Heart left ventricle (tissue), 13 donors: ENCODE results near the gene SMOC2.

Experiments
- POLR2A ChIP-seq, 2 donors: fragments of 450-650 bp; IDR thresholded peaks; one replicate each; pipeline ENCODE4 v1.6.1; 2017; ENCODE audit warnings: antibody characterized with exemption in 2 of 2, mild to moderate bottlenecking in 2 of 2, moderate library complexity in 2 of 2
- TF ChIP-seq, protein P1 (sequence below), 12 donors: fragments of 200-600 bp; sonication (generic) in 4 of 12; IDR thresholded peaks; one replicate each; pipeline versions ENCODE4 v1.5.0 to v1.8.0; 2018 to 2022; ENCODE audit warnings: antibody characterized with exemption in 12 of 12, mild to moderate bottlenecking in 5 of 12
- donor health status: ischemic (EF 13 %, LVEDD 7.1; RV severe dilation, severe dysfunction).
- donor health status: DM: no; HTN: yes; CAD: no.
- donor health status: DM: no; HTN: no; CAD: no.
- donor health status: ischemic (EF 25% LVEDD 6.9; RV normal size, moderate dysfunction).
- donor health status: ischemic (EF 25% LVEDD 5.7; RV mildly dilated, moderate dysfunction).
- donor health status: ischemic (EF 35%, LVEDD 5.7; RV mildly dilated, moderate dysfunction).
- donor health status: nonischemic (EF 11% LVEDD 7.7; RV severe dilation, severe dysfunction).
- donor health status: DM: yes; HTN: yes; CAD: no.
- donor health status: PGD.
- donor health status: ischemic (EF 29% LVEDD 5.4; RV normal size, mild dysfunction).
- donor health status: nonischemic (EF 23%, LVEDD 6.1; RV moderate dilation, normal function).

DNA sequence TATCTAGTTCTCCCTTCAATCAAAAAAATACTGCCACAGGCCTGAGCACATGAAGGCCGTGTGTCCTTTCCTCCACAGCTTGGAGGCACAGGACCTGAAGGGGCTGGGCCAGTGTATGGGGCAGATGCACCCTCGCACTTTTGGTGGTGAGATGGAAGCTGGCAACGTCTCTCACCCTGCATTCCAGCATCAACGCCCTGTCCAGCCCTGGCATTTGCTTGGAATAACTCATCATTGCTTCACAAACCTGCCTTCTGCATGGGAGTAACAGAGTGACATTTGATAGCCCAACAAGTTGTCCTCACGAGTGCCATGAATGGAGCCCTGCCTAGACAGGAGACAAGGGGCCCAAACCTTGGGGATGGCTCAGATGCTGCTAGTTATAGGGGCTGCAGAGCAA lies 257.9 kb downstream of the SMOC2 start:
- TF ChIP-seq, protein P1, sequence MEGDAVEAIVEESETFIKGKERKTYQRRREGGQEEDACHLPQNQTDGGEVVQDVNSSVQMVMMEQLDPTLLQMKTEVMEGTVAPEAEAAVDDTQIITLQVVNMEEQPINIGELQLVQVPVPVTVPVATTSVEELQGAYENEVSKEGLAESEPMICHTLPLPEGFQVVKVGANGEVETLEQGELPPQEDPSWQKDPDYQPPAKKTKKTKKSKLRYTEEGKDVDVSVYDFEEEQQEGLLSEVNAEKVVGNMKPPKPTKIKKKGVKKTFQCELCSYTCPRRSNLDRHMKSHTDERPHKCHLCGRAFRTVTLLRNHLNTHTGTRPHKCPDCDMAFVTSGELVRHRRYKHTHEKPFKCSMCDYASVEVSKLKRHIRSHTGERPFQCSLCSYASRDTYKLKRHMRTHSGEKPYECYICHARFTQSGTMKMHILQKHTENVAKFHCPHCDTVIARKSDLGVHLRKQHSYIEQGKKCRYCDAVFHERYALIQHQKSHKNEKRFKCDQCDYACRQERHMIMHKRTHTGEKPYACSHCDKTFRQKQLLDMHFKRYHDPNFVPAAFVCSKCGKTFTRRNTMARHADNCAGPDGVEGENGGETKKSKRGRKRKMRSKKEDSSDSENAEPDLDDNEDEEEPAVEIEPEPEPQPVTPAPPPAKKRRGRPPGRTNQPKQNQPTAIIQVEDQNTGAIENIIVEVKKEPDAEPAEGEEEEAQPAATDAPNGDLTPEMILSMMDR (IDR thresholded peaks at IDR 0.05) = no peak
- no peak for TF ChIP-seq POLR2A (IDR thresholded peaks at IDR 0.05)
